Measurements from ENCODE around the gene RAB3A. TPM values are rescaled to one million over a fixed set of nuclear protein-coding genes. Genes with fewer than 3 reads are reported as not detected.

Gene RAB3A
- total and polyA plus RNA-seq, 9 of the 15 experiments (the other 6 are each of a cell fraction or from before 2014, with no cell fraction given), result 0.17 to 5.1 (median 0.90) TPM; not detected in 1

- Histone ChIP-seq H3K4me2 (ENCODE audit: insufficient read depth, low read length) (no peak overlapping the region), H3K9me3 (replicated peaks; ENCODE audit: control insufficient read depth, insufficient read depth, low read depth, low read length) (no peaks in the 10 kb centered on the region), H3K4me3 (no peak overlapping the region), H2AFZ (ENCODE audit: low read depth, low read length) (no peak overlapping the region), H3K9ac (ENCODE audit: insufficient read depth in 1 of 2, low read depth in 2 of 2, low read length in 2 of 2) (no peak overlapping the region), H3K79me2 (ENCODE audit: control insufficient read depth, insufficient read depth, low read length) (no peaks in the 10 kb centered on the region), H4K20me1 (replicated peaks; ENCODE audit: control insufficient read depth, insufficient read depth, low read length) (peaks cover 5% of the 10 kb centered on the region; the same call in 1 of the 2 replicates), H3K36me3 (ENCODE audit: control insufficient read depth, insufficient read depth, low read length) (no peaks in the 10 kb centered on the region), H3K27me3 (ENCODE audit: control insufficient read depth in 2 of 2, insufficient read depth in 2 of 2, low read length in 2 of 2) (no peaks in the 10 kb centered on the region; a peak in 1 of 5 replicates), H3K27ac (ENCODE audit: extremely low read depth, low read depth, low read length) (no peak overlapping the region), H3K9me1 (ENCODE audit: control insufficient read depth, insufficient read depth, low read length) (peaks cover 6% of the 10 kb centered on the region), H3K4me1 (replicated peaks in 1 of 2; ENCODE audit: control insufficient read depth in 2 of 2, insufficient read depth in 2 of 2, low read length in 2 of 2) (peaks cover 23 to 48% of the 10 kb centered on the region in 2 experiments; a peak in 4 of 5 replicates)
- ATAC-seq (no peak), FAIRE-seq (no peak), DNase-seq (ENCODE audit: extremely low read depth in 1 of 4, low spot score in 3 of 4) (no peak)
- in situ Hi-C loops (cut with MboI), result no loop called here
- 0% methylated on average over 5 of the region's 5 CpGs for WGBS (ENCODE audit: insufficient coverage, low coverage, missing lambda C conversion rate)
- ChIA-PET CTCF (ENCODE audit: low intra/inter-chr PET ratio) (no interaction called here), POLR2A (no interaction called here)
- intact Hi-C loops (cut with micrococcal nuclease), result no loop called here
- BruUV-seq (replicated peaks), result no TSS peak
- peak; percentile 92; the same call in 1 of the 2 replicates for TF ChIP-seq PTBP1 (IDR thresholded peaks at IDR 0.05; ENCODE audit: low read depth, low read length)
- no peak for TF ChIP-seq HDAC6 (IDR thresholded peaks at IDR 0.05; ENCODE audit: low read depth, low read length)
- TF ChIP-seq MBD1 (CRISPR knock-in tag; IDR thresholded peaks at IDR 0.05), result no peak
- TF ChIP-seq ZNF133 (CRISPR knock-in tag; IDR thresholded peaks at IDR 0.05), result no peak
- TF ChIP-seq C11orf30 (IDR thresholded peaks at IDR 0.05; ENCODE audit: low read depth), result no peak
- no peak for TF ChIP-seq MCM3 (IDR thresholded peaks at IDR 0.05)
- no peak for TF ChIP-seq CXXC5 (CRISPR knock-in tag; IDR thresholded peaks at IDR 0.05)
- TF ChIP-seq SMARCC2 (IDR thresholded peaks at IDR 0.05; ENCODE audit: low read depth), result no peak
- no peak for TF ChIP-seq HDGF (IDR thresholded peaks at IDR 0.05)
- peak; percentile 83 for TF ChIP-seq CBX1 (IDR thresholded peaks at IDR 0.05; ENCODE audit: low read depth)
- no peak for TF ChIP-seq ZNF165 (CRISPR knock-in tag; IDR thresholded peaks at IDR 0.05; ENCODE audit: borderline replicate concordance)
- TF ChIP-seq POLR2G (IDR thresholded peaks at IDR 0.05; ENCODE audit: low read depth, low read length), result no peak
- peak; percentile 49 for TF ChIP-seq DACH1 (IDR thresholded peaks at IDR 0.05; ENCODE audit: partially characterized antibody)
- no peak for TF ChIP-seq CBX3 (IDR thresholded peaks at IDR 0.05; ENCODE audit: borderline replicate concordance in 1 of 2, low read length in 2 of 2)
- no peak for TF ChIP-seq NKRF (IDR thresholded peaks at IDR 0.05; ENCODE audit: borderline replicate concordance)
- no peak for TF ChIP-seq PTRF (tag; IDR thresholded peaks at IDR 0.05)
- no peak for TF ChIP-seq PBX2 (CRISPR knock-in tag; IDR thresholded peaks at IDR 0.05; ENCODE audit: low read depth)
- TF ChIP-seq PBX2 (tag; conservative IDR thresholded peaks at IDR 0.05; ENCODE audit: low read depth), result no peak
- peak; percentile 75 for TF ChIP-seq CHD4 (IDR thresholded peaks at IDR 0.05; ENCODE audit: insufficient read depth, insufficient replicate concordance, low read depth, low read length, poor library complexity, severe bottlenecking)
These were observed 25.6 kb upstream of the RAB3A start for GRCh38 chr19:18229474-18229873.
